HG03571 (cell line): ENCODE measurements around the gene TMEM132A.

Experiments
- ATAC-seq: cut with Tn5 transposase; IDR thresholded peaks from one replicate; pipeline ENCODE4 v1.9.1; 2021; ENCODE audit not compliant: unreplicated experiment

The TMEM132A gene

GRCh38 chr11:60985501-60985900, 61.2 kb downstream of the TMEM132A start:
- no peak for ATAC-seq

- no peak for ATAC-seq
These were observed 62.0 kb downstream of the TMEM132A start for GRCh38 chr11:60985991-60986915.
